ENCODE results near the gene SEC16A. TPM values are rescaled to one million over a fixed set of nuclear protein-coding genes. Genes with fewer than 3 reads are reported as not detected.

Gene SEC16A
- total RNA-seq, 4 donors from 2014 or later, result 47.7 to 73.8 (median 62.5) TPM

- no peak overlapping the region for H3K4me3 ChIP-seq (replicated peaks in 1 of 3)
- 91 to 92% methylated on average over 19 to 41 of the region's 51 CpGs for WGBS, 2 donors
- H3K27ac ChIP-seq, result no peak overlapping the region
- H3K36me3 ChIP-seq, result peaks cover 63 to 76% of the 10 kb centered on the region in 2 donors
- no peak for TF ChIP-seq POLR2A (IDR thresholded peaks at IDR 0.05)
- TF ChIP-seq CTCF (IDR thresholded peaks at IDR 0.05), result no peak
- DNase-seq, result no peak
- H3K9me3 ChIP-seq, result no peaks in the 10 kb centered on the region
- peaks cover 0 to 4% of the 10 kb centered on the region in 2 donors for H3K4me1 ChIP-seq
- intact Hi-C loops (cut with DNase I), result no loop called here
- no peaks in the 10 kb centered on the region for H3K27me3 ChIP-seq
These were observed 22.9 kb upstream of the SEC16A start for GRCh38 chr9:136505406-136506403.

GRCh38 chr9:136504512-136505348, 21.9 kb upstream of the SEC16A start:
- no peaks in the 10 kb centered on the region for H3K27me3 ChIP-seq
- no peaks in the 10 kb centered on the region for H3K9me3 ChIP-seq
- intact Hi-C loops (cut with DNase I), result no loop called here
- peaks cover 71 to 86% of the 10 kb centered on the region in 2 donors for H3K36me3 ChIP-seq
- no peak for TF ChIP-seq CTCF (IDR thresholded peaks at IDR 0.05)
- no peak for TF ChIP-seq POLR2A (IDR thresholded peaks at IDR 0.05)
- no peak overlapping the region for H3K27ac ChIP-seq
- WGBS, 2 donors, result 97% methylated on average over 28 to 54 of the region's 68 CpGs
- H3K4me1 ChIP-seq, result no peaks in the 10 kb centered on the region
- no peak for DNase-seq
- no peak overlapping the region for H3K4me3 ChIP-seq (replicated peaks in 1 of 3)

GRCh38 chr9:136502940-136503550, 20.2 kb upstream of the SEC16A start:
- Histone ChIP-seq H3K4me1 (no peaks in the 10 kb centered on the region), H3K4me3 (replicated peaks in 1 of 3) (no peak overlapping the region), H3K36me3 (peaks cover 70 to 87% of the 10 kb centered on the region in 2 donors), H3K27ac (no peak overlapping the region), H3K27me3 (no peaks in the 10 kb centered on the region), H3K9me3 (no peaks in the 10 kb centered on the region)
- DNase-seq, result no peak
- WGBS, 2 donors, result 88 to 90% methylated on average over 12 to 33 of the region's 33 CpGs
- intact Hi-C loops (cut with DNase I), result no loop called here
- TF ChIP-seq POLR2A (IDR thresholded peaks at IDR 0.05) (no peak), CTCF (IDR thresholded peaks at IDR 0.05) (no peak)

GRCh38 chr9:136502196-136502595, 19.4 kb upstream of the SEC16A start:
- no peak overlapping the region for H3K4me3 ChIP-seq (replicated peaks in 1 of 3)
- intact Hi-C loops (cut with DNase I), result no loop called here
- 86 to 96% methylated on average over 6 to 31 of the region's 38 CpGs for WGBS, 2 donors
- H3K36me3 ChIP-seq, result peaks cover 70 to 80% of the 10 kb centered on the region in 2 donors
- no peak for DNase-seq
- no peaks in the 10 kb centered on the region for H3K4me1 ChIP-seq
- H3K9me3 ChIP-seq, result no peaks in the 10 kb centered on the region
- no peak for TF ChIP-seq CTCF (IDR thresholded peaks at IDR 0.05)
- no peak for TF ChIP-seq POLR2A (IDR thresholded peaks at IDR 0.05)
- H3K27me3 ChIP-seq, result no peaks in the 10 kb centered on the region
- H3K27ac ChIP-seq, result no peak overlapping the region

Data from thyroid gland (tissue), 4 donors.